ENCODE measurements around the gene HYOU1.
A peak's percentile ranks its signal among the peaks of the same experiment; 100 is the strongest.
"Not testable (repeated sequence)": the region's sequence is repeated elsewhere in the genome, so short reads cannot be mapped to it uniquely, and the experiment has no call there.

HYOU1 gene

DNA sequence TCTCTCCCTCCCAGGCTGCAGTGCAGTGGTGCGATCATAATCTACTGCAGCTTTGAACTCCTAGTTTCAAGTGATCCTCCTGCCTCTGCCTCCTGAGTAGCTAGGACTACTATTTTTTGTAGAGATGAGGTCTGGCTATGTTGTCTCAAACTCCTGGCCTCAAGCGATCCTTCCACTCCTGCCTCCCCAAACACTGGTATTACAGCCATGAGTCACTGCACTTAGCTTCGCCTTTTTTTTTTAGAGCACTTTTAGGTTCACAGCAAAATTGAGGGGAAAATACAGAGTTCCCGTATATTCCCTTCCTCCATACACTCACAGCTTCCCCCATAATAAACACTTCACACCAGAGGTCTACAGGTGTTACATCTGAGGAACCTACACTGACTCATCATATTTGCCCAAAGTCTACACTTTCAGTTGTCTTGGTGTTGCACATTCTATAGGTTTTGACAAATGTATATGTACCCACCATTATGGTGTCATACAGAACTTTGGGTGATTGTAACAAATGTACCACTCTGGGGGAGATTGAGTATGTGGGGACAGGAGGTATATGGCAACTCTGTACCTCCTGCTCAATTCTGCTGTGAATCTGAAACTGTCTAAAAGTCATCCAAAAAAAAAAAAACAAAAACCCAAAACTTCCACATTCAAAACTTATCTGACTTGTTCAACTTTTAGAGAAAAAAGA, 15.0 kb downstream of the HYOU1 start:
- no peak for DNase-seq (ENCODE audit: low spot score)

DNA sequence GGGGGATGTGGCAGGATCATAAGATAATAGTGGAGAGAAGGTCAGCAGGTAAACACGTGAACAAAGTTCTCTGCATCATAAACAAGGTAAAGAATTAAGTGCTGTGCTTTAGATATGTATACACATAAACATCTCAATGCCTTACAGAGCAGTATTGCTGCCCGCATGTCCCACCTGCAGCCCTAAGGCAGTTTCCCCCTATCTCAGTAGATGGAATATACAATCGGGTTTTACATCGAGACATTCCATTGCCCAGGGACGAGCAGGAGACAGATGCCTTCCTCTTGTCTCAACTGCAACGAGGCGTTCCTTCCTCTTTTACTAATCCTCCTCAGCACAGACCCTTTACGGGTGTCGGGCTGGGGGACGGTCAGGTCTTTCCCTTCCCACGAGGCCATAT, 17.5 kb downstream of the HYOU1 start:
- DNase-seq (ENCODE audit: low spot score): not testable (repeated sequence)

GRCh38 chr11:119038884-119039283, 18.1 kb downstream of the HYOU1 start:
- no peak for DNase-seq (ENCODE audit: low spot score)

DNA sequence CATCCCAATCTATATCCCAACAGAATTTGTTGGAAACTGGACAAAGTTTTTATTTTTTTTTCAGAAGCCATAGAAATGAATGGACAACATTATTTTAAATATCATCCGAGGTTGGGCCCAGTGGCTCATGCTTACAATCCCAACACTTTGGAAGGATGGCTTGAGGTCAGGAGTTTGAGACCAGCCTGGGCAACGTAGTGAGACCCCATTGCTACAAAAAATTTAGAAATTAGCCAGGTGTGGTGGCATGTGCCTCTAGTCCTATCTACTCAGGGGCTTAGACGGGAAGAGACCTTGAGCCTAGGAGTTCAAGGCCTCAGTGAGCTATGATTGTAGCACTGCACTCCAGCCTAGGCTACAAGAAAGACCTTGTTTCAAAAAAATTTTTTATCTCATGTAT, 22.2 kb downstream of the HYOU1 start:
- no peak for DNase-seq (ENCODE audit: low spot score)

DNA sequence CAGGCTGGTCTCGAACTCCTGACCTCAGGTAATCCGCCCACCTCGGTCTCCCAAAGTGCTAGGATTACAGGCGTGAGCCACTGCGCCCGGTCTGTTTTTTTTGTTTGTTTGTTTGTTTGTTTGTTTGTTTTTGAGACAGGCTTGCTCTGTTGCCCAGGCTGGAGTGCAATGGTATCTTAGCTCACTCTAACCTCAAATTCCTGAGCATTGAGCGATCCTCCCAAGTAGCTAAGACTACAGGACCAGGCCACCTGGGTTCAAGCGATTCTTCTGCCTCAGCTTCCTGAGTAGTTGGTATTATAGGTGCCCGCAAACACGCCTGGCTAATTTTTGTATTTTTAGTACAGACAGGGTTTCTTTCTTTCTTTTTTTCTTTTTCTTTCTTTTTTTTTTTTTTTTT, 23.6 kb downstream of the HYOU1 start:
- not testable (repeated sequence) for DNase-seq (ENCODE audit: low spot score)

DNA sequence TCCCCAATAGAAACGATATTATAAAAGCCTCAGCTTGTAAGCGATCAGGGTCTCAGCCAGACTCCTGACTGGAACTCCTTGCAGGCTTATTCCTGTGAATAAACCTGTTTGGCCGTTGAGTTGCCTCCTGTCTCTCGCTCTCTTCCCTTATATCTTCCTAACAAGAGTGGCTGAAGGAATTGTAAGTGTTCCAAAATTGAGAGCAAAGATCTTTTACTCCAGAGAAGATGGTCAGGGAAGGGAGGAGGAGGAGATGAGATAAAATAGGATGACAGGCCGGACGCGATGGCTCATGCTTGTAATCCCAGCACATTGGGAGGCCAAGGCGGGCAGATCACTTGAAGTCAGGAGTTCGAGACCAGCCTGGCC, 25.1 kb downstream of the HYOU1 start:
- DNase-seq (ENCODE audit: low spot score): no peak

DNA sequence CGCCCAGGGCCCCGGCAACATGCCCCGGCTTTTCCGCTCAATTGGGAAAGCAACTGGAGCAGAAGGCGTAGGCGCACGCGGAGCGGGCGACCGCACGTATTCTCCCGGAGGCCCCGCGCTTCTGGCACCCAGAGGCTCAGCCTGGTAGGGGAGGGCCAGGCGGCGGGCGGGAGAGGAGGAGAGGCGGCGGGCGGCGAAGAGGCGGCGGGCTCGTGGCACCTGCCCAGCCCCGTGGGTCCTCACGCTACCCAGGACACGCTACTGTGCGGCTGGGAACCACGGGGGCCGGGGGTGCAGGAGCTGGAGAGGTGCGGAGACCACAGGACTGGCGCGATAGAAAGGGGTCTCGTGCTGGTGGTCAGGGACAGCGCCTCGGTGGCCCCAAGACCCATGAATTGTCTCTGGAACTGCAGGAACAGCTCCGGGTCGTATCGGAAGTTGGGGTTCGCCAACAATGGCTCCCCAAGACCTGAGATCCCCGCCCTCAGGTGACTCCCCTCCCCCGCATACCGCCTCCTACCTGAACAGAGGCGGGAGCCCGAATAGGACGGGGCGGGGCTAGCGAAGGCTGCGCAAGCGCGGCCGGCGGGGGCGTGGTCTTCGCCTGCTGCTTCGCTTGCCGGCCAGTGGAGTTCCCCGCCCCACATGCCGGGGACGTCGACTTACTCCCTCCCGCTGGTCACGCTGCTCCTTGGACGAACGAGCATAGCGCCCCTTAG, 26.5 kb downstream of the HYOU1 start, which contains the start of gene SLC37A4:
TSS of gene SLC37A4 (minus strand) at position 549 of the 719 bp plus-strand sequence.
- DNase-seq (ENCODE audit: low spot score): peak; percentile 97

DNA sequence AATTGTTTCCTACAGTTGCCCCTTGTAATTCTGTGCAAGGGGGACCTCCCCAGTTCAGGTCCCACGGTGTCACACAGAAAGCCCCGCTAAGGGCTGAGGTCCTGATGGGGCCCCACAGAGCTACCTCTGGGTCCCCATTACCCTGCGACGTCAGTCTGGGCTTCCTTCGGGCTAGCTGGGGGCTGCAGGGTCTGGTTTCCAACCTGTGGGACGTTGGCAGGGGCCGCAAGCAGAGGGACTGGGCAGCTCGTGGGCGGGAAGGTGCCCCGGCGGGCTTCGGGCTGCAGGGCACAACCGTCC, 27.0 kb downstream of the HYOU1 start:
- DNase-seq (ENCODE audit: low spot score): no peak

- DNase-seq (ENCODE audit: low spot score): no peak
Observed at GRCh38 chr11:119029340-119030028, 27.5 kb downstream of the HYOU1 start.

DNA sequence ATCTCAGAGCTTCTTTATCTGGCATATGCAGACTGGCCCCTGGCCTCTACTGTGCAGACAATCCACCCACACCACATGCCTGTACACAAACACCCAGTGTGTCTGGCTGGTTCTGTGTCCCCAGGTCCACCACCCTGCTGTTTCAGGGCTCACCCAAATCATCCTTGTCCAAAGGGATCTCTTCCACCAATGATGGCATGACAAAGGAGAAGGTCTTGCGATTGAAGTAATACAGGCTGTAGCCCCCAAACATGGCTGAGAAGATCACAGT, 28.0 kb downstream of the HYOU1 start:
- no peak for DNase-seq (ENCODE audit: low spot score)

DNA sequence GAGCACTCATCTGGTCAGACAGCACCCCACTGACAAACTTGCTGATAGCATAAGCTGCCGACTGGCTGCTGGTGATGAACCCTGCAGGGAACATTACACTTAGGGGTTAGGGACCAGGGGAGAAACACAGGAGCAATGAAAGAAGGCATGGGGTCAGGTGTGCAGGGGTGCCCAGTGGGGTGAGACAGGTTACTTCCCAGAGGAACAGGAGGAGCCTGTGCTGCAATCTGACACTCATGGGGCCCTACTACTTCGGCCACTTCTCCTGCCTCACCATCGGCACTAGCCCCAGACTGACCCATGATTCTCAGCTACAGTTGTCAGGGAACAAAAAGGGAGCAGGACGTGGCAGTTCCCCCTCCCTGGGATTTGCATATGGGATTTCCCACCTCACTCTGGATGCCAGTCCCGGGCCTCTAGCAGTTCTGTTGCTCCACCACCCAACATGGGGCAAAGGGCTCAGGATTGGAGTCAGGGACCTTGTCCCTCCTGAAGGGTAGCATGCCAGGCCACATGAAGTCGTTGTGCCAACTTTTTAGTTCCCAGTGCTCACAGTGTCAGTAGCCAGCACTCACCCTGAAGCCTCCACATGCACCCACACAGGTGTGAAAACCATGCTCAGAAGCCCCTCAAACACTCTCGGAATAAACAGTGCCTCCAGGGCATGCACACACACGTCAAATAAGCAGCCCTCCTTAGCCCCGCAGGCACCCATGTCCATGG, 28.5 kb downstream of the HYOU1 start:
- no peak for DNase-seq (ENCODE audit: low spot score)

DNA sequence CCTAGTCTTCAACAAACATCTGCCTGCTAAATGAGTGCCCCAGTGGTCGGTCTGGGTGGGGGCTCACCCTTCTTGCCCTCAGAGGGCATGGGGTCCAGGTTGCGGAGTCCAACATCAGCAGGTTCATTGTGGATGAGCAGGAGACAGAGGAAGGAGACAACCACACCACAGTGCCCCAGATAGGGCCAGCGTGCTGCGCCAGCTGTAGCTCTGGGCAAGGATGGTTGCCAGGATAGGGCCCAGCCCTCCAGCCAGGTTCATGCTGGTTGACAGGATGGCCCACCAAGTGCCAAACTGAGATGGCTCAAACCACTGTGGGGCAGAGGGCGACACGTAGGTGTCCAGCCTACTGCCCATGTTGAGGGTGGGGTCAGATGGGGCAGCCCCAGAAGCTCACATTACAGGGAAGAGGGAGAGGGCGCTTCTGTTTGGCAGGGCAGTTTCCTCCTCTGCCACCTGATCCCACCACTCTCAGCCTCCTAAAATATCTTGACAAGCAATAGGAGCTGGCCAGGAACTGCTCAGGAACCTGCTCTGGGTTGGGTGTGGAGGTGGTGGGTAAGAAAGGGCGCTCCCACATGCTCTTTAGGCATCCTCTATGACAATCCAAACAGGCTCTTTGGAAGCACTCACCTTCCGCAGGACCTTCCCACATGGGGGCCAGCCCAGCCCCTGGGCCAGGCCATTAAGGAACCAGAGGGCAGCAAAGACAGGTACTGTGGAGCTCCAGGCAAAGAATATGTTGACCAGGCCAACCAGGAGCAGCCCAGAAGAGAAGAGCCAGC, 29.3 kb downstream of the HYOU1 start:
- DNase-seq (ENCODE audit: low spot score): no peak

DNA sequence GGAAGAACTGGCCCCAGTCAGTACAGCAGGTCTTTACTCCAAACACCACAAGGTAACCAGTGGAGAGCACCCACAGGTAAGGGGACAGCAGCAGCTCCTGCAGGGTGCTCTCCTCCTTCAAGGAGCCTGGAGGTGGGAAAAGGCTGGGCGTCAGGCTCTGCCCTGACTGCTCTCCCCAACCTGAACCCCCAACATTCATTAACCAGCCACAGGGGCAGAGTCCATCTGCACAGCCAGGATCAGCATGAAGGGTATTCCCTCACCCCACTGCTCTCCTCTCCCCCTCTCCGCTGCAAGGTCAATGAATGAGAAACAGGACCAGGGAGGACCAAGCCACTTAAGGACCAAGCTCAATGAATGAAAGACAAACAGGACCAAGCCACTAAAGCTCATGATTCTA, 30.0 kb downstream of the HYOU1 start:
- no peak for DNase-seq (ENCODE audit: low spot score)

DNA sequence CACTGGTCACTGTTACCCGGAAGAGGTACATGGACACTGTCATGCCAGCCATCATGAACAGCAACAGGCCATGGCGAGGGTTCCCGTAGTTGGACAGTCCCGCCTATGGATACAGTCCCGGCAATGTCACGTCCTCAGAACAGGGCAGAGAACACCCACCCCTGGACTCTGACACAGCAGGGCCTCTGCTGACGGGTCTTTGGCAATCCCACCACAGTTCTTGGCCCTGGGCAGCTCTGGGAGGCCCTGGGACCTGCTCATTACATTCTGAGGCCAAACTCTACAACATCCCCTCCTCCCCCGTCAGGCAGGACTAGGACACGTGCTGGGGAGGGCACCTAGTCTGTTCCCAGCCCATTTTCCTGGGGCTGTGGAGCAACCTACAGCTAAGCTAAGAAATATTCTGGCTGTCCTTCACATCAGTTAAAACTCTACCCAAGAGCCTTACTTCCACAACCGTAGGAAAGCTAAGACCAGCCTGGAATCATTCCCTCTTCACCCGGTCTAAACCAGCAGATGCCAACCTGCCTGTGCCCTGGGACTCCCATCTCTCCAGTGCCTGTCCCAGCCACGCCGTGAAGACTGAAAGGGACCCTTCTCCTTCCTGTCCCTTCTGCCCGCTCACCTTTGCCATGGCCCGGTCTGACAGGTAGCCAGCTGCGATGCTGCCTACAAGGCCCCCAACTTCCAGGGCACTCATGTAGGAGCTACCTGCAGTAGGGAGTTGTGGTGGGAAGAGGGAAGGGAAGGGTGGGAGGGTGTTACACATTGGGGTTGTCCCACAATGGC, 30.8 kb downstream of the HYOU1 start:
- DNase-seq (ENCODE audit: low spot score): no peak

DNA sequence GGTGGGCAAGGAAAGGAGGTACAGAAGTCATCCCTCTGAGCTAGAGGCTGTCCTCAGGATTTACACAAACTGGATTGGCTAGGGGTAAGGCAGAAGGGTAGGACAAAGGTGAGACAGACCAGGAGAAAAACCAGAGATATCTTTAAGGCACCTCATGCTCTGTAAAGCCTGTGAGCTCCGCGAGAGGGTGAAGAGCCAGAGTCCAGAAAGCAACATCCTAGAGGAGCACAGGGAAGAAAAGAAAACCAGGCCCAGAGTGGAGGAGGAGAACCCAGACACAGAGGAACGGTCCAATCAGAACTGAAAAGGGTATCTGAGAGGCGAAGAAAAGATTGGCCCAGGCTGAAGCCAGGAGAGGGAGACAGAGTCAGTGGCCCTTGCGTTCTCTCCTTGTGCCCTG, 31.5 kb downstream of the HYOU1 start:
- DNase-seq (ENCODE audit: low spot score): no peak

- no peak for DNase-seq (ENCODE audit: low spot score)
Observed at GRCh38 chr11:119025099-119025473, 31.9 kb downstream of the HYOU1 start.

- DNase-seq (ENCODE audit: low spot score): no peak
Observed at GRCh38 chr11:119024430-119025098, 32.4 kb downstream of the HYOU1 start.

DNA sequence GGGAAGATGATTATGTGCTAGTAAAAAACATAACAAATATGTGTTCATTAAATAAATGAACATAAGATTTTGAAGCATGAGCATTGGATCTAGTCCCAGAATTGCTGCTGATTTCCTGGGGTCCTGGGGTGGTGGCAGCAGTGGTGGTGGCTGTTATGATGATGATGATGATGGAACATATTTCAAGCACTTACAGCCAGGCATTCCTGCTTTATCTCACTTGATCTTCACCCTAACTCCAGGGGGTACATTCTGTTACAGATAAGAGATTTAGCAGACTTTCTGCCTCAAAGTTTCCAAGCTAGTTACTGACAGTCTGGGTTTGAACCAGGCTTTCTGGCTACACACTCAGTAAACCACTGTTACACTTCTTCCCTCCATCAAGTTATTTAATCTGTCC, 33.3 kb downstream of the HYOU1 start:
- no peak for DNase-seq (ENCODE audit: low spot score)

GRCh38 chr11:119021631-119022030, 35.4 kb downstream of the HYOU1 start:
- no peak for DNase-seq (ENCODE audit: low spot score)

- DNase-seq (ENCODE audit: low spot score): no peak
Observed at GRCh38 chr11:119019996-119020395, 37.0 kb downstream of the HYOU1 start.
